ENCODE results near the gene TMEM14A.

The TMEM14A gene

GRCh38 chr6:52664186-52664990, 6.5 kb upstream of the TMEM14A start:
- TF ChIP-seq CTCF (IDR thresholded peaks at IDR 0.05) = no peak
- peak; percentile 88 for DNase-seq
- H3K36me3 Mint-ChIP-seq (ENCODE audit: low read depth) = peaks cover 21% of the 10 kb centered on the region
- no peak overlapping the region for H3K27ac Mint-ChIP-seq
- no peak overlapping the region for H3K4me3 Mint-ChIP-seq
- H3K9me3 Mint-ChIP-seq = no peaks in the 10 kb centered on the region
- peaks cover 2% of the 10 kb centered on the region for H3K4me1 Mint-ChIP-seq
- H3K27me3 Mint-ChIP-seq (ENCODE audit: low read depth, poor library complexity) = no peaks in the 10 kb centered on the region

DNA sequence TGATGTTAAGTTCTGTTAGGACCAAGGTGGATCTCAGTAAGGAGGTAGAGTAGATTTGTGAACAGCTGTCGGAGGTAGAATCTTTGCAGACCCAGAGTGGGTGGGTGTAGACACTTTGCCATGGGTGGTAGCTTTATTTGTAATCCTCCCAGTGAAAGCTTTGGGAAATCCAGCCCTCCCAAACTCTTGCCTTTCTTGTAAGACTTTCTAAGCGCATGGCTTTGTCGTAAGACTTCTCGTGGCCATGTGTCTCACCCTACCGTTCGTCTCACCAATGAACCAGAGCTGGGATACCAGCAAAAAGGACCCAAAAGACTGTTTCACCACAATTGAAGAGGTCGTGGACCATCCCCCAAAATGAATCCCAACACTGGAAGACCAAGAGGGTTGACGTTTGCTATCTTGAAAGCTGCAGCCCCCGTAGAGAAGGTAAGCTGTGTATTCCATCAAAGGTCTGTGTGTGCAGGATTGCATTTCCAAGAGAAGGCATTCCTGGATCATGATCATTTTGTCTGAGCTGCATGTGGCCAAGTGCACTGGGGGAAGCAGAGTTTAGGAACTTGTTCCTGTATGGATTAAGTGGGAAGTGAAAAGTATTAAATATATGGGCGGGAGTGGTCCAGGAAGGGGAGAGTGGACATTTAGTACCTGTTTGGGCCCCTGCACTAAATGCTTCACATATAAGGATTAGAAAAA, 5.8 kb upstream of the TMEM14A start:
- no peak for TF ChIP-seq CTCF (IDR thresholded peaks at IDR 0.05)
- H3K4me3 Mint-ChIP-seq = no peak overlapping the region
- DNase-seq = no peak
- H3K27me3 Mint-ChIP-seq (ENCODE audit: low read depth, poor library complexity) = no peaks in the 10 kb centered on the region
- H3K9me3 Mint-ChIP-seq = no peaks in the 10 kb centered on the region
- peaks cover 3% of the 10 kb centered on the region for H3K4me1 Mint-ChIP-seq
- H3K36me3 Mint-ChIP-seq (ENCODE audit: low read depth) = peaks cover 21% of the 10 kb centered on the region
- H3K27ac Mint-ChIP-seq = no peak overlapping the region

- H3K4me1 Mint-ChIP-seq = peaks cover 10% of the 10 kb centered on the region
- H3K27ac Mint-ChIP-seq = no peak overlapping the region
- no peaks in the 10 kb centered on the region for H3K27me3 Mint-ChIP-seq (ENCODE audit: low read depth, poor library complexity)
- no peak overlapping the region for H3K4me3 Mint-ChIP-seq
- DNase-seq = no peak
- peaks cover 21% of the 10 kb centered on the region for H3K36me3 Mint-ChIP-seq (ENCODE audit: low read depth)
- H3K9me3 Mint-ChIP-seq = no peaks in the 10 kb centered on the region
- no peak for TF ChIP-seq CTCF (IDR thresholded peaks at IDR 0.05)
Observed at GRCh38 chr6:52666071-52666470, 4.8 kb upstream of the TMEM14A start.

GRCh38 chr6:52666523-52666922, 4.4 kb upstream of the TMEM14A start:
- Mint-ChIP-seq H3K9me3 (no peaks in the 10 kb centered on the region), H3K27ac (no peak overlapping the region), H3K4me1 (peaks cover 14% of the 10 kb centered on the region), H3K36me3 (ENCODE audit: low read depth) (peaks cover 21% of the 10 kb centered on the region), H3K27me3 (ENCODE audit: low read depth, poor library complexity) (no peaks in the 10 kb centered on the region), H3K4me3 (no peak overlapping the region)
- no peak for DNase-seq
- no peak for TF ChIP-seq CTCF (IDR thresholded peaks at IDR 0.05)

GRCh38 chr6:52667572-52667971, 3.3 kb upstream of the TMEM14A start:
- no peaks in the 10 kb centered on the region for H3K9me3 Mint-ChIP-seq
- no peak for DNase-seq
- H3K27ac Mint-ChIP-seq = no peak overlapping the region
- peaks cover 21% of the 10 kb centered on the region for H3K36me3 Mint-ChIP-seq (ENCODE audit: low read depth)
- TF ChIP-seq CTCF (IDR thresholded peaks at IDR 0.05) = no peak
- no peaks in the 10 kb centered on the region for H3K27me3 Mint-ChIP-seq (ENCODE audit: low read depth, poor library complexity)
- peak overlapping the region; percentile 19 for H3K4me3 Mint-ChIP-seq
- H3K4me1 Mint-ChIP-seq = peaks cover 22% of the 10 kb centered on the region

All from nephron progenitor cell (in vitro differentiated cells).